ENCODE measurements around the gene BARHL1.
A peak's percentile ranks its signal among the peaks of the same experiment; 100 is the strongest.
"Not testable (repeated sequence)": the region's sequence is repeated elsewhere in the genome, so short reads cannot be mapped to it uniquely, and the experiment has no call there.

BARHL1 gene

GRCh38 chr9:132557159-132557558 is 25.2 kb upstream of the BARHL1 start:
- Histone ChIP-seq H3K4me1 (ENCODE audit: control insufficient read depth, insufficient read depth, low read length) (no peaks in the 10 kb centered on the region), H3K27me3 (ENCODE audit: control insufficient read depth, insufficient read depth, low read length) (no peaks in the 10 kb centered on the region), H3K9ac (ENCODE audit: low read depth, low read length) (no peak overlapping the region), H3K4me3 (ENCODE audit: low read depth, low read length) (no peak overlapping the region), H3K9me3 (ENCODE audit: control insufficient read depth, insufficient read depth, low read length) (no peaks in the 10 kb centered on the region), H3K36me3 (ENCODE audit: control insufficient read depth, insufficient read depth, low read length) (no peaks in the 10 kb centered on the region)

GRCh38 chr9:132559711-132560110 is 22.7 kb upstream of the BARHL1 start:
- H3K9me3 ChIP-seq (ENCODE audit: control insufficient read depth, insufficient read depth, low read length), result no peaks in the 10 kb centered on the region
- no peaks in the 10 kb centered on the region for H3K27me3 ChIP-seq (ENCODE audit: control insufficient read depth, insufficient read depth, low read length)
- no peaks in the 10 kb centered on the region for H3K36me3 ChIP-seq (ENCODE audit: control insufficient read depth, insufficient read depth, low read length)

GRCh38 chr9:132560616-132561202 is 21.7 kb upstream of the BARHL1 start:
- Histone ChIP-seq H3K4me1 (ENCODE audit: control insufficient read depth, insufficient read depth, low read length) (peaks cover 4% of the 10 kb centered on the region), H3K27me3 (ENCODE audit: control insufficient read depth, insufficient read depth, low read length) (no peaks in the 10 kb centered on the region), H3K36me3 (ENCODE audit: control insufficient read depth, insufficient read depth, low read length) (no peaks in the 10 kb centered on the region), H3K9me3 (ENCODE audit: control insufficient read depth, insufficient read depth, low read length) (no peaks in the 10 kb centered on the region), H3K9ac (ENCODE audit: low read depth, low read length) (no peak overlapping the region), H3K4me3 (ENCODE audit: low read depth, low read length) (no peak overlapping the region)

More at GRCh38 chr9:132559711-132560110, 22.7 kb upstream of the BARHL1 start:
- Histone ChIP-seq H3K9ac (ENCODE audit: low read depth, low read length) (no peak overlapping the region), H3K4me3 (ENCODE audit: low read depth, low read length) (no peak overlapping the region), H3K4me1 (ENCODE audit: control insufficient read depth, insufficient read depth, low read length) (peaks cover 4% of the 10 kb centered on the region)

GRCh38 chr9:132562306-132562573 is 20.2 kb upstream of the BARHL1 start:
- Histone ChIP-seq H3K4me3 (ENCODE audit: low read depth, low read length) (no peak overlapping the region), H3K4me1 (ENCODE audit: control insufficient read depth, insufficient read depth, low read length) (peaks cover 4% of the 10 kb centered on the region), H3K9ac (ENCODE audit: low read depth, low read length) (no peak overlapping the region), H3K27me3 (ENCODE audit: control insufficient read depth, insufficient read depth, low read length) (no peaks in the 10 kb centered on the region), H3K9me3 (ENCODE audit: control insufficient read depth, insufficient read depth, low read length) (no peaks in the 10 kb centered on the region), H3K36me3 (ENCODE audit: control insufficient read depth, insufficient read depth, low read length) (no peaks in the 10 kb centered on the region)

GRCh38 chr9:132564526-132564925 is 17.9 kb upstream of the BARHL1 start:
- H3K27me3 ChIP-seq (ENCODE audit: control insufficient read depth, insufficient read depth, low read length), result no peaks in the 10 kb centered on the region

GRCh38 chr9:132568787-132569186 is 13.6 kb upstream of the BARHL1 start:
- not testable (repeated sequence) for H3K4me3 ChIP-seq (ENCODE audit: low read depth, low read length); H3K27me3 ChIP-seq (ENCODE audit: control insufficient read depth, insufficient read depth, low read length); H3K9me3 ChIP-seq (ENCODE audit: control insufficient read depth, insufficient read depth, low read length); H3K9ac ChIP-seq (ENCODE audit: low read depth, low read length); H3K4me1 ChIP-seq (ENCODE audit: control insufficient read depth, insufficient read depth, low read length); H3K36me3 ChIP-seq (ENCODE audit: control insufficient read depth, insufficient read depth, low read length)

More at GRCh38 chr9:132564526-132564925, 17.9 kb upstream of the BARHL1 start:
- H3K4me3 ChIP-seq (ENCODE audit: low read depth, low read length), result no peak overlapping the region
- no peaks in the 10 kb centered on the region for H3K36me3 ChIP-seq (ENCODE audit: control insufficient read depth, insufficient read depth, low read length)
- peaks cover 4% of the 10 kb centered on the region for H3K4me1 ChIP-seq (ENCODE audit: control insufficient read depth, insufficient read depth, low read length)
- no peaks in the 10 kb centered on the region for H3K9me3 ChIP-seq (ENCODE audit: control insufficient read depth, insufficient read depth, low read length)
- H3K9ac ChIP-seq (ENCODE audit: low read depth, low read length), result no peak overlapping the region

GRCh38 chr9:132571806-132572600 is 10.4 kb upstream of the BARHL1 start:
- Histone ChIP-seq H3K9ac (ENCODE audit: low read depth, low read length) (no peak overlapping the region), H3K4me1 (ENCODE audit: control insufficient read depth, insufficient read depth, low read length) (peaks cover 3% of the 10 kb centered on the region), H3K9me3 (ENCODE audit: control insufficient read depth, insufficient read depth, low read length) (no peaks in the 10 kb centered on the region), H3K27me3 (ENCODE audit: control insufficient read depth, insufficient read depth, low read length) (peaks cover 19% of the 10 kb centered on the region), H3K4me3 (ENCODE audit: low read depth, low read length) (no peak overlapping the region), H3K36me3 (ENCODE audit: control insufficient read depth, insufficient read depth, low read length) (no peaks in the 10 kb centered on the region)

GRCh38 chr9:132572921-132573320 is 9.5 kb upstream of the BARHL1 start:
- H3K4me1 ChIP-seq (ENCODE audit: control insufficient read depth, insufficient read depth, low read length), result peaks cover 3% of the 10 kb centered on the region
- H3K36me3 ChIP-seq (ENCODE audit: control insufficient read depth, insufficient read depth, low read length), result no peaks in the 10 kb centered on the region
- H3K9me3 ChIP-seq (ENCODE audit: control insufficient read depth, insufficient read depth, low read length), result no peaks in the 10 kb centered on the region
- no peak overlapping the region for H3K4me3 ChIP-seq (ENCODE audit: low read depth, low read length)
- H3K9ac ChIP-seq (ENCODE audit: low read depth, low read length), result no peak overlapping the region
- H3K27me3 ChIP-seq (ENCODE audit: control insufficient read depth, insufficient read depth, low read length), result peaks cover 28% of the 10 kb centered on the region

- H3K9me3 ChIP-seq (ENCODE audit: control insufficient read depth, insufficient read depth, low read length), result no peaks in the 10 kb centered on the region
- peaks cover 3% of the 10 kb centered on the region for H3K4me1 ChIP-seq (ENCODE audit: control insufficient read depth, insufficient read depth, low read length)
- no peaks in the 10 kb centered on the region for H3K36me3 ChIP-seq (ENCODE audit: control insufficient read depth, insufficient read depth, low read length)
- H3K27me3 ChIP-seq (ENCODE audit: control insufficient read depth, insufficient read depth, low read length), result peaks cover 50% of the 10 kb centered on the region
- H3K9ac ChIP-seq (ENCODE audit: low read depth, low read length), result no peak overlapping the region
- H3K4me3 ChIP-seq (ENCODE audit: low read depth, low read length), result no peak overlapping the region
Observed at GRCh38 chr9:132575005-132575609, 7.3 kb upstream of the BARHL1 start.

- no peak overlapping the region for H3K4me3 ChIP-seq (ENCODE audit: low read depth, low read length)
- peaks cover 3% of the 10 kb centered on the region for H3K4me1 ChIP-seq (ENCODE audit: control insufficient read depth, insufficient read depth, low read length)
- H3K27me3 ChIP-seq (ENCODE audit: control insufficient read depth, insufficient read depth, low read length), result peaks cover 56% of the 10 kb centered on the region
- H3K36me3 ChIP-seq (ENCODE audit: control insufficient read depth, insufficient read depth, low read length), result no peaks in the 10 kb centered on the region
- H3K9me3 ChIP-seq (ENCODE audit: control insufficient read depth, insufficient read depth, low read length), result no peaks in the 10 kb centered on the region
- no peak overlapping the region for H3K9ac ChIP-seq (ENCODE audit: low read depth, low read length)
Observed at GRCh38 chr9:132575811-132576210, 6.6 kb upstream of the BARHL1 start.

- peaks cover 5% of the 10 kb centered on the region for H3K4me1 ChIP-seq (ENCODE audit: control insufficient read depth, insufficient read depth, low read length)
- H3K9me3 ChIP-seq (ENCODE audit: control insufficient read depth, insufficient read depth, low read length), result no peaks in the 10 kb centered on the region
- H3K9ac ChIP-seq (ENCODE audit: low read depth, low read length), result no peak overlapping the region
- no peaks in the 10 kb centered on the region for H3K36me3 ChIP-seq (ENCODE audit: control insufficient read depth, insufficient read depth, low read length)
- H3K4me3 ChIP-seq (ENCODE audit: low read depth, low read length), result no peak overlapping the region
- H3K27me3 ChIP-seq (ENCODE audit: control insufficient read depth, insufficient read depth, low read length), result peaks cover 68% of the 10 kb centered on the region
Observed at GRCh38 chr9:132577119-132577518, 5.3 kb upstream of the BARHL1 start.

GRCh38 chr9:132578367-132578932 is 4.0 kb upstream of the BARHL1 start:
- H3K27me3 ChIP-seq (ENCODE audit: control insufficient read depth, insufficient read depth, low read length), result peaks cover 80% of the 10 kb centered on the region
- peak overlapping the region; percentile 9 for H3K4me3 ChIP-seq (ENCODE audit: low read depth, low read length)
- H3K9me3 ChIP-seq (ENCODE audit: control insufficient read depth, insufficient read depth, low read length), result no peaks in the 10 kb centered on the region
- H3K9ac ChIP-seq (ENCODE audit: low read depth, low read length), result no peak overlapping the region
- H3K4me1 ChIP-seq (ENCODE audit: control insufficient read depth, insufficient read depth, low read length), result peaks cover 5% of the 10 kb centered on the region
- H3K36me3 ChIP-seq (ENCODE audit: control insufficient read depth, insufficient read depth, low read length), result no peaks in the 10 kb centered on the region

Measured in iPS-15b (cell line).